Measurements from ENCODE around the gene MYO3A.

The MYO3A gene

DNA sequence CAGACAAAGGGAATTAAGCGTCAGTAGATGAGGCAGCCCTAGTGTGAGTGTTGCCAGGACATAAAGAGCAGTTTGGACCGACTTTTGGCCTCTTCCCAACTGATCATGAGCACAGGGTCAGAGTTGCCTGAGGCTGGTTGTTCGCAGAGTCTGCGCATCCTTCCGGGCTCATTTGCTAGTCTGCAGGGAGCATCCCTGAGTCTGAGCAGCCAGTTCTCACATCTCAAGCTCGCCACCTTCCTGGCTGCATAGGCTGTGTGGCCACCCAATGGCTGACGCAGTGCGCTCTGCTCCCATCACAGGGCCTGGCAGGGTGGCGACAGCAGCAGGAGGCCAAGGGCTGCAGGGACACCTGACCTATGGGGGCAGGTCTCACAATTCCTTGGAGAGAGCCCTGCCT lies 287.5 kb downstream of the MYO3A start:
- Mint-ChIP-seq H3K36me3 (ENCODE audit: insufficient read depth) (peaks cover 1% of the 10 kb centered on the region), H3K4me1 (peaks cover 7% of the 10 kb centered on the region), H3K27me3 (peaks cover 80% of the 10 kb centered on the region), H3K9me3 (no peaks in the 10 kb centered on the region), H3K4me3 (no peak overlapping the region), H3K27ac (ENCODE audit: low read depth) (no peak overlapping the region)
- ATAC-seq (replicated peaks; ENCODE audit: extremely low read depth, poor library complexity, severe bottlenecking) (no peak), DNase-seq (ENCODE audit: low spot score in 2 of 2) (no peak)

DNA sequence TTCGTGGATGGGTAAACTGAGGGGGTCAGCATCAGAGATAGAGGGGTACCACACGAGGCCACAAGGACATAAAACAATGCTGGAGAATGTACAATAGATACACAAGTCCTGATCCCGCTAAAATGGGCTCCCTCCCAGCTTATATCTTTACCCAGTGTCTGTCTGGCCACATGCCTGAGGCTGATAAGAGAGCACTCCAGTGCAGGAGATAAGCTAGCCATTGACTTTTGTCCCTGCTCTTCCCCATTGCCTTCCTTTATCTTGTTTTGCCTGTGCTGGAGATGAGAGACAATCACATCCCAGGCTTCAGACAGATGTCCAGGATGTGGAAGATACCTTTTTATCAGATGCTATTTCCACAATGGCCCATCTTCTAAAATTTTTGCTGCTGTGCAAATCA lies 288.5 kb downstream of the MYO3A start:
- Mint-ChIP-seq H3K27me3 (peaks cover 78% of the 10 kb centered on the region), H3K9me3 (no peaks in the 10 kb centered on the region), H3K36me3 (ENCODE audit: insufficient read depth) (no peaks in the 10 kb centered on the region), H3K4me3 (no peak overlapping the region), H3K27ac (ENCODE audit: low read depth) (no peak overlapping the region), H3K4me1 (no peaks in the 10 kb centered on the region)
- no peak for ATAC-seq (replicated peaks; ENCODE audit: extremely low read depth, poor library complexity, severe bottlenecking)
- no peak for DNase-seq (ENCODE audit: low spot score in 2 of 2)

DNA sequence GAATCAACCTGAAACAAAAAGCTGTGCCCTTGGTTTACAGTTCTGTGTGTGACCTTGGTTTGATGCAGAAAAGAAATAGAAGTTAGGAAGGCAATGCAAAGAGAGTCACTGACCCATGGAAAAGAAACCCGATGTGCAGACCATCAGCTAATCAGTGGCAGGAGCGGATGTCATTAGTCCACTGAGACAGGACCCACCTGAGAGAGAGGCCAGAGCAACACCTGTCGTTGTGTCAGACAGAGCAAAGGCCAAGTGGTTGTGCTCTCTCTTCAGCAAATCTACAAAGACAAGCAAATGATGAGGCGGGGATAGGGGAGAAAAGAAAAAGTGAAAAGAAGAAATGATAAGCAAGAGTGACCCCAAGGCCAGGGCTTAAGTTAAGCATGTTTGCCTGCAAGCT lies 291.3 kb downstream of the MYO3A start:
- H3K36me3 Mint-ChIP-seq (ENCODE audit: insufficient read depth), result no peaks in the 10 kb centered on the region
- no peak for DNase-seq (ENCODE audit: low spot score in 2 of 2)
- no peaks in the 10 kb centered on the region for H3K9me3 Mint-ChIP-seq
- peaks cover 67% of the 10 kb centered on the region for H3K27me3 Mint-ChIP-seq
- no peak overlapping the region for H3K4me3 Mint-ChIP-seq
- H3K27ac Mint-ChIP-seq (ENCODE audit: low read depth), result no peak overlapping the region
- no peak for ATAC-seq (replicated peaks; ENCODE audit: extremely low read depth, poor library complexity, severe bottlenecking)
- no peaks in the 10 kb centered on the region for H3K4me1 Mint-ChIP-seq

DNA sequence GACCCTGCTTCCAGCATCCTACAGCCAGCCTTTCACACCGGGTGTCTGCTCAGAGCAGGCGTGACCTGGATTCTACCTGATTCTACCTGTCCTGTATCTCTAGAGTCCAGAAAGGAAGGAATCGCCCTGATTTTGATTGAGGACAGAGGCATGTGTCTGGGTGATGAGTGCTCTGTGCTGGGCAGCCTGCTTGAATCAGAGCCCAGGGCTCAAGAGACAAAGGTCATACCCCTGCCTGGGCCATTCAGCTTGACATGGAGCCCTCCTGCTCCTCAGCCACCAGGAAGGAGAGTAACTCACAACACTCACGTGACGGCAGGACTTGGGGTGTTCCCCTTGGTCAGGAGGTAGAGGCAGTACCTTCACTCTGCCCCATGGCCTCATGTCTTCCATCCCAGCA lies 293.8 kb downstream of the MYO3A start:
- no peaks in the 10 kb centered on the region for H3K4me1 Mint-ChIP-seq
- H3K4me3 Mint-ChIP-seq, result no peak overlapping the region
- ATAC-seq (replicated peaks; ENCODE audit: extremely low read depth, poor library complexity, severe bottlenecking) (no peak), DNase-seq (ENCODE audit: low spot score in 2 of 2) (no peak)
- H3K36me3 Mint-ChIP-seq (ENCODE audit: insufficient read depth), result peaks cover 2% of the 10 kb centered on the region
- peaks cover 60% of the 10 kb centered on the region for H3K27me3 Mint-ChIP-seq
- H3K9me3 Mint-ChIP-seq, result no peaks in the 10 kb centered on the region
- no peak overlapping the region for H3K27ac Mint-ChIP-seq (ENCODE audit: low read depth)

DNA sequence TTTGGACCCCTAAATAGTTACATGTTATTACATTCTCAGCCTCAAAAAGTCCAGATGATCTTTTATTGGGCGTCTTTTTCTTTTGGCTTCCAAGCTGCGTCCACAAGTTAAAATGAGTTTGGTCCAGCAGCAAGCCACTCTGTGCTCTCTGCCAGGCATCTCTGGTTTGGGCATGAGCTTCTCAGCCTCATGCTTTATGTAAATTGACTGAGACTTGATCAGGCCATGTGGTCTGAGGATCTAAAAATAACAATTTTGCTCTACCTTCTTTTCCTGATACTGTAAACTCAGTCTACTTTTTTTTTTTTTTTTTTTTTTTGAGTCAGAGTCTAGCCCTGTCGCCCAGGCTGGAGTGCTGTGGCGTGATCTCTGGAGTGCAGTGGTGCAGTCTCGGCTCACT lies 298.1 kb downstream of the MYO3A start:
- Mint-ChIP-seq H3K27ac (ENCODE audit: low read depth) (no peak overlapping the region), H3K4me1 (no peaks in the 10 kb centered on the region), H3K4me3 (no peak overlapping the region), H3K36me3 (ENCODE audit: insufficient read depth) (peaks cover 3% of the 10 kb centered on the region), H3K9me3 (no peaks in the 10 kb centered on the region), H3K27me3 (peaks cover 59% of the 10 kb centered on the region)
- no peak for ATAC-seq (replicated peaks; ENCODE audit: extremely low read depth, poor library complexity, severe bottlenecking)
- DNase-seq (ENCODE audit: low spot score in 2 of 2), result no peak

DNA sequence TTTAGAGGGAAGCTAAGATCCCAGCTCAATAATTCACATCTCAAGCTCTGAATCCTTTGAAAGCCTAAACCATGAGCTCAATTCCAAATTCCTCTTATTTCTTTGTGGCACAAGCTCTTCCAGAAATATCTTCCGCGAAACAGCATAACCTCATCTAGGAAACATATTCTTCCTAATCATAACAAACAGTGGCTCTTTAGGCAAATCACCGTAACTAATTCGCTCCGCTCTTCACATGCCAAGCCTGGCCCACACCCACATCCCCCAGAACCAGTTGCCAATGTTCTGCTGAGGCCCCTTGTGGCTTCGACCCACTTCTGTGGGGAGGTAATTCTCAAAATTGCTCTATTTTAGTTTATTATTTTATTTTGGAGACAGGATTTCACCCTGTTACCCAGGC lies 301.7 kb downstream of the MYO3A start:
- Mint-ChIP-seq H3K27ac (ENCODE audit: low read depth) (no peak overlapping the region), H3K4me3 (no peak overlapping the region), H3K36me3 (ENCODE audit: insufficient read depth) (peaks cover 4% of the 10 kb centered on the region), H3K27me3 (peaks cover 65% of the 10 kb centered on the region), H3K4me1 (no peaks in the 10 kb centered on the region), H3K9me3 (no peaks in the 10 kb centered on the region)
- ATAC-seq (replicated peaks; ENCODE audit: extremely low read depth, poor library complexity, severe bottlenecking), result no peak
- no peak for DNase-seq (ENCODE audit: low spot score in 2 of 2)

DNA sequence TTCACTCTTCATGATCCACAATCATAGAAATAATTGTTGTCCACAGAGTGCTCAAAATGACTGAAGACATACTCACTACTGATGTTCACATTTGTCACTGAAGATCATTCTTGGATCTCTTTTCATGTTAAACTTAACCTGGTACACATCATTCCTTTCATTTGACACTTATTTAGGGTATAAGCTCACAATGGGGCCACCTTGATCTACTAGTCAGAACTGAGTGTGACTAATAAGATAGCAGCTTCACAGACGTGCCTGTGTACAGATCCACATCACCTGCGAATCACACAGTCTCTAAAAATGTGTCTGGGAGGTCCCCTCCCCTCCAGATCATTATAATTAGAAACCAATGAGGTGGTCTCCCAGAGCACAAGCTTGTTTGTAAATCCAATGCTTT lies 304.3 kb downstream of the MYO3A start:
- Mint-ChIP-seq H3K4me3 (no peak overlapping the region), H3K27me3 (peaks cover 58% of the 10 kb centered on the region), H3K27ac (ENCODE audit: low read depth) (no peak overlapping the region), H3K36me3 (ENCODE audit: insufficient read depth) (peaks cover 2% of the 10 kb centered on the region), H3K9me3 (no peaks in the 10 kb centered on the region), H3K4me1 (no peaks in the 10 kb centered on the region)
- no peak for DNase-seq (ENCODE audit: low spot score in 2 of 2)
- ATAC-seq (replicated peaks; ENCODE audit: extremely low read depth, poor library complexity, severe bottlenecking), result no peak

DNA sequence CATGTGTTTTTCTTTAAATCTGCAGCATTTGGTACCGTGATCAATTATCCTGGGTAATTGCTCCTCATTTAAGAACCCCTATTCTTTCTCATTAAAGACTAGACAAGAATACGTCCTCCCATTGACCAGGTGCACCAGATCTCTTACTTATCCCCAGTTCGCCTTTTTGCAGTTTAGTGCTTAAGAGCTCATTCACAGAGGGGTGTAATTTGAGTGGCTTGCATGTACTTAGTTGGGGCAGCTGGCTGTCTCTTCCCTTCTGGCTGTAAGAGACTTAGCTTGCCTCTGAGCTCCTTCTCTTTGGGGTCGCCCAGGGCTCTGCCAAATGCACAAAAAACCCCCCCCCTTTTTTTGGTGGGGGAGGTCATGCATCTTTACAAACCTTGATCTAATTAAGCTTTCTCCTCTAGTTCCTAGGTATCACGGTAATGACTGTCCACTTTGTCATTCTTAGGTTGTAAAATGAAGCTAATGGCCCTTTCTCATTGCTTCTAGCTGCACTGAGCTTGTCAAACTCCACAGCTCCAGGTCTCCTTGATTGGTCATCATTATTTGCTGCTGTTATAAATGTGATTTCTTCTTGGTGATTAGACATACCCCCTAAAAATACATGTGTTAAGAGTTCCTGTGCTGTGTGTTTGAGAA lies 308.8 kb downstream of the MYO3A start:
- Mint-ChIP-seq H3K36me3 (ENCODE audit: insufficient read depth) (no peaks in the 10 kb centered on the region), H3K27me3 (peaks cover 54% of the 10 kb centered on the region), H3K27ac (ENCODE audit: low read depth) (no peak overlapping the region), H3K9me3 (no peaks in the 10 kb centered on the region), H3K4me3 (no peak overlapping the region), H3K4me1 (no peaks in the 10 kb centered on the region)
- ATAC-seq (replicated peaks; ENCODE audit: extremely low read depth, poor library complexity, severe bottlenecking) (no peak), DNase-seq (ENCODE audit: low spot score in 2 of 2) (no peak)

DNA sequence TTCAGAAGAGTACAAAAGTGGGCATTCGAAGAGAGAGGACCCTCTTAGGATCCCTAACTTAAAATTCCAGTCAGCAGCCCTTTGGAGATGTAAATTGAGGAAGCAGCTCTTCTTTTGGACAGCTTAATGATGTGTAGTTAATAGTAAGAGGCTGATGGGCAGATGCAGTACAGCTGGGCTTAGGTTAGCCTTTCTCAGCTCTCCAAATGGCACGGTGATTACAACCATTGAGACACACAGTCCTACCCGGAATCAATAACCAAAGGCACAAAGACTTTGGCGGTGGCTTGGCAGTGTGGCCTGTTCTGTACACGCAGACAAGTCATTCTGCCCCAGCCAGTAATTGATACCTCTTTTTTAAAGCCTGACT lies 309.3 kb downstream of the MYO3A start:
- ATAC-seq (replicated peaks; ENCODE audit: extremely low read depth, poor library complexity, severe bottlenecking) (no peak), DNase-seq (ENCODE audit: low spot score in 2 of 2) (no peak)
- Mint-ChIP-seq H3K27me3 (peaks cover 49% of the 10 kb centered on the region), H3K27ac (ENCODE audit: low read depth) (no peak overlapping the region), H3K9me3 (no peaks in the 10 kb centered on the region), H3K4me3 (no peak overlapping the region), H3K4me1 (no peaks in the 10 kb centered on the region), H3K36me3 (ENCODE audit: insufficient read depth) (no peaks in the 10 kb centered on the region)

DNA sequence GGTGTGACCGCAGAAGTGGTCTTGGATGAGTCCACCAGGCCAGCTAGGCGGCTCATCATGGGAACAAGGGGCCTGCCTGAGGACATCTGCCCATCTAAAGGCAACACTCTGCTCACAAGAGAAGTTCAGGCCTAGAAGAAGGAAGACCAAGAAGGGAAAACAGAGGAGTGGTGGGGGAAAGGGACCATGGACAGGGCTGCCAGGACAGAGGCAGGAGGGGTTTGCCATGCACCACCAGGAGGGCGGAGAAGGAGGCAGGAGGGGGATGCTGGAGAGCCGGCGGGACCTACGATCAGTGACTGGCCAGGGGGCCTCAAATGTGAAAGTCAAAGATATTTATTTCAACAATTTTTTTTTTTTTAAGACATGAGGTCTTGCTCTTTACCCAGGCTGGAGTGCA lies 315.7 kb downstream of the MYO3A start:
- Mint-ChIP-seq H3K27ac (ENCODE audit: low read depth) (no peak overlapping the region), H3K4me1 (no peaks in the 10 kb centered on the region), H3K4me3 (no peak overlapping the region), H3K9me3 (no peaks in the 10 kb centered on the region), H3K27me3 (peaks cover 20% of the 10 kb centered on the region), H3K36me3 (ENCODE audit: insufficient read depth) (no peaks in the 10 kb centered on the region)
- DNase-seq (ENCODE audit: low spot score in 2 of 2) (no peak), ATAC-seq (replicated peaks; ENCODE audit: extremely low read depth, poor library complexity, severe bottlenecking) (no peak)

DNA sequence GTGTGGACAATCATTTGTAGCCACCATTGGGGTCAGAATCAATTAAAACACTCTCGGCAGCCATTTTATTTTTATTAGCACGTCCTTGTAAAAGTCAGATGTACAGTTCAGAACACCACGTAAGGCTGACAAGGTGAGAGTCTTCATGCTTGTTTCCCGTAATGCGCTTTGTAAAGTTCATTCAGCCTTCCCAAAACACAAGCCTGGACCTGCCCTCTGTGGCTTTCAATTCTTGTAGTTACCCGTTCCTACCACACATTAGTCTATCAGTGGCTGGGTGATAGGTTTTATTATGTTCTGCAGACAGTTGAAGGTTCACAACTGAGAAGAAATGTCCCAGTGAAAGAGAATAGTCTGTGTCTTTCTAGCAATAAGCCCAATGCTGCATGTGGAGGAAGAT lies 317.9 kb downstream of the MYO3A start:
- Mint-ChIP-seq H3K27me3 (peaks cover 28% of the 10 kb centered on the region), H3K4me3 (no peak overlapping the region), H3K36me3 (ENCODE audit: insufficient read depth) (no peaks in the 10 kb centered on the region), H3K4me1 (no peaks in the 10 kb centered on the region), H3K27ac (ENCODE audit: low read depth) (no peak overlapping the region), H3K9me3 (no peaks in the 10 kb centered on the region)
- ATAC-seq (replicated peaks; ENCODE audit: extremely low read depth, poor library complexity, severe bottlenecking) (no peak), DNase-seq (ENCODE audit: low spot score in 2 of 2) (no peak)

DNA sequence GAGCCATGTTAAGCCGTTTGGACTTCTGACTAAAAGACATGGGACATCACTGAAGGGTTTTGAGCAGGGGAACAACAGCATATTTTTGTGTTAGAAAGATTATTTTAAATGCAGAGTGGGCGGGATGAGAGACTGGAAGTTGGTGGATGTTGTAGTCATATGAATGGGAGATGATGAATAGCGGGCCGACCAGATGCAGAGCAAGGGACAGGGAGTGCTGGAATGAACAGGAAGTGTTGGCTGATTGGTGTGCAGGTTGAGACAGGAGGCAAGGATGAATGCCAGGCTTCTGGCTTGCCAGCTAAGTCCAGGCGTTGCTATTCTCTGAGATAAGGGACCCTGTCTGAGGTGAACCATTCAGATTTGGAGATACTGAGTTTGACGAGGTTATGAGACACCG lies 320.6 kb downstream of the MYO3A start:
- ATAC-seq (replicated peaks; ENCODE audit: extremely low read depth, poor library complexity, severe bottlenecking), result no peak
- Mint-ChIP-seq H3K36me3 (ENCODE audit: insufficient read depth) (no peaks in the 10 kb centered on the region), H3K4me1 (no peaks in the 10 kb centered on the region), H3K27me3 (peaks cover 42% of the 10 kb centered on the region), H3K9me3 (no peaks in the 10 kb centered on the region), H3K27ac (ENCODE audit: low read depth) (no peak overlapping the region), H3K4me3 (no peak overlapping the region)
- DNase-seq (ENCODE audit: low spot score in 2 of 2), result no peak

DNA sequence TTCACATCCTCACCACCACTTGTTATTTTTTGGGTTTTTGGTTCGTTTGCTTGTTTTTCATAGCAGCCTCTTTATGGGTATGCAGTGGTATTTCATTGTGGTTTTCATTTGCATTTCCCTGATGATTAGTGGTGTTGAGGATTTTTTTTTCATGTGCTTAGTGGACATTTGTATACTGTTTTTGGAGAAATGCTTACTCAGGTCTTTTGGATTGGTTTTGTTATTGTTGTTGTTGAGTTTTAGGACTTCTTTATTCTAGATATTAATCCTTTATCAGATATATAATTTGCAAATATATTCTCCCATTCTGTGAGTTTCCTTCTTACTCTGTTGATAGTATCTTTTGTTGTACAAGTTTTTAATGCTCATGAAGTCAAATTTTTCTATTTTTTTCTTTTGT lies 325.3 kb downstream of the MYO3A start:
- no peaks in the 10 kb centered on the region for H3K36me3 Mint-ChIP-seq (ENCODE audit: insufficient read depth)
- no peak for ATAC-seq (replicated peaks; ENCODE audit: extremely low read depth, poor library complexity, severe bottlenecking)
- peaks cover 53% of the 10 kb centered on the region for H3K27me3 Mint-ChIP-seq
- no peaks in the 10 kb centered on the region for H3K9me3 Mint-ChIP-seq
- H3K27ac Mint-ChIP-seq (ENCODE audit: low read depth), result no peak overlapping the region
- no peak for DNase-seq (ENCODE audit: low spot score in 2 of 2)
- H3K4me1 Mint-ChIP-seq, result no peaks in the 10 kb centered on the region
- H3K4me3 Mint-ChIP-seq, result no peak overlapping the region
